Iris pigment epithelial cell (primary cell): ENCODE measurements around the gene CTNNBIP1.
A peak's percentile ranks its signal among the peaks of the same experiment; 100 is the strongest.

ENCODE experiments used
- DNase-seq: peaks from one replicate; pipeline ENCODE4 v3.0.0-alpha.2; 2011; ENCODE audit warnings: low read depth

Gene CTNNBIP1

GRCh38 chr1:9904596-9904995, 5.5 kb downstream of the CTNNBIP1 start:
- peak; percentile 24 for DNase-seq

GRCh38 chr1:9903801-9904527, 6.1 kb downstream of the CTNNBIP1 start:
- no peak for DNase-seq

- DNase-seq, result no peak
These were observed 8.0 kb downstream of the CTNNBIP1 start for GRCh38 chr1:9902060-9902452.

- DNase-seq, result no peak
These were observed 8.7 kb downstream of the CTNNBIP1 start for GRCh38 chr1:9901148-9902059.

GRCh38 chr1:9900142-9901043, 9.7 kb downstream of the CTNNBIP1 start:
- DNase-seq, result no peak

GRCh38 chr1:9894115-9894514, 16.0 kb downstream of the CTNNBIP1 start:
- no peak for DNase-seq

- DNase-seq, result peak; percentile 80
These were observed 17.2 kb downstream of the CTNNBIP1 start for GRCh38 chr1:9892563-9893528.

GRCh38 chr1:9891207-9891606, 18.9 kb downstream of the CTNNBIP1 start:
- no peak for DNase-seq

GRCh38 chr1:9890224-9890731, 19.8 kb downstream of the CTNNBIP1 start:
- peak; percentile 87 for DNase-seq

GRCh38 chr1:9889411-9889810, 20.7 kb downstream of the CTNNBIP1 start:
- no peak for DNase-seq

- DNase-seq, result no peak
These were observed 21.2 kb downstream of the CTNNBIP1 start for GRCh38 chr1:9888886-9889285.

GRCh38 chr1:9887070-9887469, 23.0 kb downstream of the CTNNBIP1 start:
- DNase-seq, result no peak

GRCh38 chr1:9886092-9886742, 23.9 kb downstream of the CTNNBIP1 start:
- no peak for DNase-seq

GRCh38 chr1:9884805-9885204, 25.3 kb downstream of the CTNNBIP1 start:
- no peak for DNase-seq

GRCh38 chr1:9883585-9884449, 26.3 kb downstream of the CTNNBIP1 start:
- no peak for DNase-seq

- no peak for DNase-seq
These were observed 27.1 kb downstream of the CTNNBIP1 start for GRCh38 chr1:9882945-9883303.

- DNase-seq, result no peak
These were observed 27.6 kb downstream of the CTNNBIP1 start for GRCh38 chr1:9882296-9882944.

GRCh38 chr1:9881838-9882249, 28.2 kb downstream of the CTNNBIP1 start:
- peak; percentile 75 for DNase-seq

GRCh38 chr1:9878404-9878803, 31.7 kb downstream of the CTNNBIP1 start:
- no peak for DNase-seq
